Activated CD8-positive, alpha-beta T cell treated with anti-CD3 and anti-CD28 coated beads for 36 hours (primary cell): ENCODE results near the gene SUPT7L. TPM values are rescaled to one million over a fixed set of nuclear protein-coding genes. Genes with fewer than 3 reads are reported as not detected.

Source experiments
- ATAC-seq: fragments of 200-7000 bp; cut with Tn5 transposase; one replicate; pipeline ENCODE4 v1.10.0; 2021; ENCODE audit warnings: mild to moderate bottlenecking, moderate library complexity
- CTCF ChIA-PET: fragments of 350-600 bp; sonication (Branson Sonifier 250); formaldehyde crosslinking; loops from one replicate; lab custom pipeline; 2021; ENCODE audit warnings: antibody characterized with exemption; lab: Charles Lee
- POLR2A ChIA-PET: fragments of 350-600 bp; sonication (Branson Sonifier 250); formaldehyde crosslinking; loops from one replicate; lab custom pipeline; 2021; ENCODE audit warnings: antibody characterized with exemption; lab: Charles Lee
- DNase-seq: peaks from one replicate; pipeline ENCODE4 v3.0.0-alpha.2; 2020
- H3K27ac Mint-ChIP-seq: one replicate; pipeline ENCODE4 v1.8.0; 2021; ENCODE audit warnings: mild to moderate bottlenecking, mixed read lengths
- H3K27me3 Mint-ChIP-seq: one replicate; pipeline ENCODE4 v1.8.0; 2021; ENCODE audit warnings: mixed read lengths
- H3K36me3 Mint-ChIP-seq: one replicate; pipeline ENCODE4 v1.8.0; 2021; ENCODE audit warnings: low read depth, mixed read lengths
- H3K4me1 Mint-ChIP-seq: one replicate; pipeline ENCODE4 v1.8.0; 2021; ENCODE audit warnings: low read depth, mixed read lengths
- H3K4me3 Mint-ChIP-seq: one replicate; pipeline ENCODE4 v1.8.0; 2021; ENCODE audit warnings: mild to moderate bottlenecking, moderate library complexity, mixed read lengths
- H3K9me3 Mint-ChIP-seq: one replicate; pipeline ENCODE4 v1.8.0; 2021; ENCODE audit warnings: mixed read lengths
- CTCF ChIP-seq: fragments of 200-600 bp; IDR thresholded peaks from one replicate; pipeline ENCODE4 v1.8.0; 2022; ENCODE audit warnings: antibody characterized with exemption, mild to moderate bottlenecking
- intact Hi-C: fragments of 100-400 bp; cut with micrococcal nuclease; formaldehyde crosslinking; loops from one replicate; pipeline ENCODE4 v1.10.0; 2022
- total RNA-seq, 2 experiments: library from RNA; stranded (reverse); gene quantifications; one replicate each; pipeline ENCODE4 v1.2.3, GENCODE V29; 2021

SUPT7L gene
- total RNA-seq, 2 experiments from 2014 or later: 21.8 to 22.6 TPM

GRCh38 chr2:27708257-27708654 is 44.8 kb upstream of the SUPT7L start:
- no peak overlapping the region for H3K4me3 Mint-ChIP-seq
- peaks cover 25% of the 10 kb centered on the region for H3K4me1 Mint-ChIP-seq
- H3K27me3 Mint-ChIP-seq: peaks cover 2% of the 10 kb centered on the region
- no peak overlapping the region for H3K27ac Mint-ChIP-seq
- intact Hi-C loops: no loop called here
- DNase-seq (no peak), ATAC-seq (no peak)
- ChIA-PET POLR2A (no interaction called here), CTCF (interaction anchor here (1.2 to 6.5 kb wide), 2 partner anchors 20 to 25 kb away, joined by 4 to 64 read pairs; no protein-coding TSS in a partner anchor)
- H3K9me3 Mint-ChIP-seq: no peaks in the 10 kb centered on the region
- no peak for TF ChIP-seq CTCF
- no peaks in the 10 kb centered on the region for H3K36me3 Mint-ChIP-seq

- DNase-seq: no peak
- H3K27ac Mint-ChIP-seq: no peak overlapping the region
- no peak for ATAC-seq
- POLR2A ChIA-PET: interaction anchor here (1.2 kb wide), 1 partner anchor 10 kb away, joined by 5 read pairs; no protein-coding TSS in a partner anchor
- H3K9me3 Mint-ChIP-seq: no peaks in the 10 kb centered on the region
- CTCF ChIA-PET: interaction anchor here (1.2 to 6.5 kb wide), 3 partner anchors 17 to 24 kb away, joined by 4 to 64 read pairs (median 40); no protein-coding TSS in a partner anchor
- no peaks in the 10 kb centered on the region for H3K27me3 Mint-ChIP-seq
- intact Hi-C loops: no loop called here
- H3K4me1 Mint-ChIP-seq: peaks cover 25% of the 10 kb centered on the region
- H3K36me3 Mint-ChIP-seq: no peaks in the 10 kb centered on the region
- no peak for TF ChIP-seq CTCF
- H3K4me3 Mint-ChIP-seq: no peak overlapping the region
Observed at GRCh38 chr2:27707462-27708256, 44.2 kb upstream of the SUPT7L start.

- TF ChIP-seq CTCF: no peak
- intact Hi-C loops: no loop called here
- DNase-seq (no peak), ATAC-seq (peak; percentile 72)
- H3K9me3 Mint-ChIP-seq: no peaks in the 10 kb centered on the region
- H3K4me3 Mint-ChIP-seq: no peak overlapping the region
- H3K27ac Mint-ChIP-seq: no peak overlapping the region
- POLR2A ChIA-PET: interaction anchor here (0.6 to 1.2 kb wide), 2 partner anchors 11 to 22 kb away, joined by 3 to 5 read pairs; no protein-coding TSS in a partner anchor
- H3K36me3 Mint-ChIP-seq: no peaks in the 10 kb centered on the region
- H3K4me1 Mint-ChIP-seq: peaks cover 10% of the 10 kb centered on the region
- H3K27me3 Mint-ChIP-seq: no peaks in the 10 kb centered on the region
- CTCF ChIA-PET: interaction anchor here (0.7 to 6.5 kb wide), 6 partner anchors 8 to 272 kb away, joined by 3 to 64 read pairs (median 17); no protein-coding TSS in a partner anchor
Observed at GRCh38 chr2:27705851-27706622, 42.6 kb upstream of the SUPT7L start.

GRCh38 chr2:27704342-27704876 is 41.0 kb upstream of the SUPT7L start:
- H3K9me3 Mint-ChIP-seq: no peaks in the 10 kb centered on the region
- peaks cover 9% of the 10 kb centered on the region for H3K4me1 Mint-ChIP-seq
- POLR2A ChIA-PET: interaction anchor here (1.2 to 1.5 kb wide), 3 partner anchors 13 to 622 kb away, joined by 3 read pairs; no protein-coding TSS in a partner anchor
- no peak overlapping the region for H3K4me3 Mint-ChIP-seq
- H3K36me3 Mint-ChIP-seq: no peaks in the 10 kb centered on the region
- CTCF ChIA-PET: interaction anchor here (0.8 to 6.5 kb wide), 29 partner anchors 10 to 773 kb away, joined by 3 to 64 read pairs (median 5); partner anchors contain the start of gene RBKS
- ATAC-seq (no peak), DNase-seq (no peak)
- intact Hi-C loops: loop anchor here (5.0 kb wide), 1 partner anchor 748 kb away; no protein-coding TSS in a partner anchor
- no peak overlapping the region for H3K27ac Mint-ChIP-seq
- no peaks in the 10 kb centered on the region for H3K27me3 Mint-ChIP-seq
- no peak for TF ChIP-seq CTCF
